GM13977 (cell line): ENCODE results near the gene PDIA2.
A peak's percentile ranks its signal among the peaks of the same experiment; 100 is the strongest.

Experiments
- DNase-seq: peaks from one replicate; pipeline ENCODE4 v3.0.0; 2012; ENCODE audit warnings: low spot score
- CTCF ChIP-seq: IDR thresholded peaks from 2 replicates; pipeline ENCODE4 v1.5.1; 2012; ENCODE audit warnings: mild to moderate bottlenecking, control low read depth; ENCODE audit not compliant: insufficient read depth; ENCODE audit errors: extremely low read depth, missing control alignments
- in situ Hi-C: fragments of 300-500 bp; cut with MboI; formaldehyde crosslinking; loops from one replicate; pipeline ENCODE4 v1.12.0; 2022; ENCODE audit warnings: low sequenced_read_pairs, low pct_unique_long_range_greater_than_20kb, mixed read lengths, inconsistent platforms; ENCODE audit not compliant: unreplicated experiment

Gene PDIA2

DNA sequence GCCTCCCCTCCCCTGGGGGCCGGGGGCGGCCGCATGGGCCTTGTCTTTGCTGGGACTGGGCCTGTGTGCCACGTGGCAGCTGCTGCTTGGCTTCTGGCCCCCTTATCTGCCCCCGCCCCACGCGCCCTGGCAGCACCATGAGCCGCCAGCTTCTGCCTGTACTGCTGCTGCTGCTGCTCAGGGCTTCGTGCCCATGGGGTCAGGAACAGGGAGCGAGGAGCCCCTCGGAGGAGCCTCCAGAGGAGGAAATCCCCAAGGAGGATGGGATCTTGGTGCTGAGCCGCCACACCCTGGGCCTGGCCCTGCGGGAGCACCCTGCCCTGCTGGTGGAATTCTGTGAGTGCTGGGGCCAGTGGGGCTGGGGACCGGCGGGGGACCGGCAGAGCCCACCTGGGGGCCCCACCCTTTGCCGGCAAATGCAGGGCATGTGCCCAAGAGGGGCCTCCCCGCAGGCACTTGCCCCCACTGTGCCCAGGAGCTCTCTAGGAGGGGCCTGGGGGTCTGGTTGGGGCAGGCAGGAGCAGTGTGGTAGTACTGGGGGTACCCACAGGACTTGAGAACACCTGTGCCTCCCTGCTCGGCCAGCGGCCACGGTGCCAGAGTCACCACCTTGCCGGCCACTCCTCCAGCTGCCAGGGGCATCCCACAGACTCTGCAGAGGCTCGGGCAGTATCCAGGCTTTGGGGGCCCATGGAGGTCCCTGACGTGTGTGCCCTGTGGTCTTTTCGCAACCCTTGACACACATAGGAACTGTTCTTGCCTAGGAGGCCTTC is at the start of gene PDIA2:
PDIA2 (plus strand) TSS at position 132 of the 773 bp plus-strand sequence; CDS start at position 138, 6 bp downstream.
- in situ Hi-C loops = no loop called here
- no peak for TF ChIP-seq CTCF

GRCh38 chr16:234468-235305 is 48.3 kb upstream of the PDIA2 start, which contains the start of gene FAM234A:
Gene FAM234A, plus strand, starts transcription at chr16:234821. Its CDS starts 19,593 bp downstream, at chr16:254414.
- peak; percentile 46 for TF ChIP-seq CTCF
- peak; percentile 97 for DNase-seq
- in situ Hi-C loops = no loop called here

More for the DNA sequence above, at the start of gene PDIA2:
- DNase-seq = no peak

- in situ Hi-C loops = no loop called here
- no peak for TF ChIP-seq CTCF
- DNase-seq = peak; percentile 31
Measured at GRCh38 chr16:239948-240277, 43.1 kb upstream of the PDIA2 start.

DNA sequence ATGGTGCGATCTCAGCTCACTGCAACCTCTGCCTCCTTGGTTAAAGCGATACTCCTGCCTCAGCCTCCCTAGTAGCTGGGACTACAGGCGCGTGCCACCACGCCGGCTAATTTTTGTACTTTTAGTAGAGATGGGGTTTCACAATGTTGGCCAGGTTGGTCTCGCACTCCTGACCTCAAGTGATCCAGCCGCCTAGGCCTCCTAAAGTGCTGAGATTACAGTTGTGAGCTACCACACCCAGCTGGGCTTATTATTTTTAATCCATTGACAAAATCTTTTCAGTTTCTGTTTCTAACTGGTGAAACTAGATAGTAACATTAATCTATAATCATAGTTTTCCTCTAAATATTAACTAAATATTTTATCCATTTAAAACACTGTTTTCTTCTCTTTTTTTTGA is 42.4 kb upstream of the PDIA2 start:
- DNase-seq = peak; percentile 2
- in situ Hi-C loops = no loop called here
- no peak for TF ChIP-seq CTCF

GRCh38 chr16:242281-242680 is 40.7 kb upstream of the PDIA2 start:
- no peak for DNase-seq
- no peak for TF ChIP-seq CTCF
- in situ Hi-C loops = no loop called here

DNA sequence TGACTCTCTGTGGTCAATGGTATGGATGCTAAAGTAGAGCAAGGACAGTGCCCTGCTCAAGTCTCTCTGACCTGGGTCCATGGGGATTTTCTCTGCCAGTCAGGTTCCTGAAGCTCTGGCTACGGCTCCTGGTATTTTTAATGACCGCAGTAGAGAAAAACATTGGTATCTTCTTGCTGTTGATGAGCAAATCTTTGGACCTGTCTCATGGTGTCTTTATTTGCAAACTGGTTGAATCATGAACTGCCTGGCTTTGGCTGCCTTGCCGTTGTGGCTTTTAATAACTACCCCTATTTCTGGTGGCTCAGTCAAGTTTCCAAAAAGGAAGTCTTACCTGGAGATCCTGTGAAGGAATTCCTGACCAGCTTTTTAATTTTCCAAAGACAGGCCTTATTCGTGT is 39.6 kb upstream of the PDIA2 start:
- TF ChIP-seq CTCF = no peak
- in situ Hi-C loops = no loop called here
- DNase-seq = no peak
